Measurements from ENCODE around the gene SPG21. TPM values are rescaled to one million over a fixed set of nuclear protein-coding genes. Genes with fewer than 3 reads are reported as not detected.

Gene SPG21
- total RNA-seq, 1 experiment from 2014 or later: 66.6 TPM

- H3K9ac ChIP-seq (ENCODE audit: extremely low read depth, insufficient read length, low read length): no peak overlapping the region
- no peak overlapping the region for H2AFZ ChIP-seq (ENCODE audit: low read length)
- DNase-seq: no peak
- H3K4me1 ChIP-seq (ENCODE audit: insufficient read depth, low read length): no peaks in the 10 kb centered on the region
- H2BK15ac ChIP-seq (ENCODE audit: low read depth, low read length): no peak overlapping the region
- no peaks in the 10 kb centered on the region for H4K20me1 ChIP-seq (ENCODE audit: control insufficient read depth, insufficient read depth, insufficient read length)
- H3T11ph ChIP-seq (ENCODE audit: low read length): no peak overlapping the region
- no peaks in the 10 kb centered on the region for H3K23me2 ChIP-seq (ENCODE audit: insufficient read length, low read depth, low read length, poor library complexity, severe bottlenecking)
- no peaks in the 10 kb centered on the region for H3K79me2 ChIP-seq (ENCODE audit: insufficient read depth, low read length)
- H3K27ac ChIP-seq (ENCODE audit: insufficient read length, low read depth, low read length): no peak overlapping the region
- Mint-ChIP-seq H3K9me3 (no peaks in the 10 kb centered on the region), H3K4me3 (no peak overlapping the region), H3K27ac (no peak overlapping the region), H3K4me1 (no peaks in the 10 kb centered on the region), H3K27me3 (ENCODE audit: low read depth) (no peaks in the 10 kb centered on the region), H3K36me3 (ENCODE audit: insufficient read depth in 1 of 3, low read depth in 3 of 3) (peaks cover 5 to 55% (median 51%) of the 10 kb centered on the region in 3 experiments; a peak in 6 of 7 replicates)
- no peak overlapping the region for H3K4me2 ChIP-seq (ENCODE audit: insufficient read depth, insufficient read length, low read length)
- H4K91ac ChIP-seq (ENCODE audit: insufficient read length, low read depth, low read length): no peak overlapping the region
- TF ChIP-seq CTCF (conservative IDR thresholded peaks at IDR 0.05): no peak
- H4K8ac ChIP-seq (replicated peaks; ENCODE audit: insufficient read length, low read depth, low read length): no peak overlapping the region
- H2AK5ac ChIP-seq (ENCODE audit: insufficient read length, low read length): no peak overlapping the region
- H2BK20ac ChIP-seq (ENCODE audit: low read depth, low read length, poor library complexity, severe bottlenecking): no peak overlapping the region
- H3K79me1 ChIP-seq (ENCODE audit: insufficient read depth, low read depth, low read length, poor library complexity, severe bottlenecking): no peaks in the 10 kb centered on the region
- H3K18ac ChIP-seq (ENCODE audit: insufficient read length, low read depth, low read length): no peak overlapping the region
- no peaks in the 10 kb centered on the region for H3K27me3 ChIP-seq (ENCODE audit: insufficient read depth, low read length)
- no peak overlapping the region for H3K4ac ChIP-seq (ENCODE audit: low read depth, low read length)
- no peak overlapping the region for H2BK120ac ChIP-seq (ENCODE audit: low read depth, low read length, poor library complexity, severe bottlenecking)
- H2BK12ac ChIP-seq (ENCODE audit: insufficient read length, low read depth, low read length): no peak overlapping the region
- H3K56ac ChIP-seq (ENCODE audit: insufficient read length, low read depth, low read length): no peak overlapping the region
- H4K5ac ChIP-seq (ENCODE audit: insufficient read length, low read depth, low read length): no peak overlapping the region
- H3K23ac ChIP-seq (ENCODE audit: insufficient read length, low read depth, low read length): no peak overlapping the region
- no peak overlapping the region for H2BK5ac ChIP-seq (ENCODE audit: insufficient read length, low read length)
- no peak overlapping the region for H3K14ac ChIP-seq (ENCODE audit: insufficient read depth, low read length)
- no peaks in the 10 kb centered on the region for H3K9me3 ChIP-seq (ENCODE audit: control insufficient read depth, low read depth, low read length)
Measured at GRCh38 chr15:65021488-65021887, 31.8 kb upstream of the SPG21 start.
